Measurements from ENCODE around the gene SPINK2. TPM values are rescaled to one million over a fixed set of nuclear protein-coding genes. Genes with fewer than 3 reads are reported as not detected.

SPINK2 gene
- total RNA-seq, 1 experiment from 2014 or later, result not detected

DNA sequence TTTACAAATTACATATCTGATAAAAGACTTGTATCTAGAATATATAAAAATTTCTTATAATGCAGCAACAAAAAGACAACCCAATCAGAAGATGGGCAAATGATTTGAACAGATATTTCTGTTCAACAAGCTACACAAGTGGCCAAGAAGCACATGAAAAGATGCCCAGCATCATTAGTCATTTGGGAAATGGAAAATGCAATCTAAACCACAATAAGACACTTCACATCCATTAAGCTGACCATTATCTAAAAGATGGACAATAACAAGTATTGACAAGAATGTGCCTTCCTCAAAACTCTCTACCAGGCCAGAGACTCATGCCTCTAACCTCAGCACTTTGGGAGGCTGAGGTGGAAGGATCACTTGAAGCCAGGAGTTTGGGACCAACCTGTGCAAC lies 53.9 kb downstream of the SPINK2 start:
- ChIA-PET CTCF (no interaction called here), POLR2A (ENCODE audit: unreplicated experiment) (no interaction called here)
- Histone ChIP-seq H3F3A (ENCODE audit: low read length, unreplicated experiment) (no peaks in the 10 kb centered on the region), H3K9ac (ENCODE audit: low read length) (no peak overlapping the region), H3K4me3 (ENCODE audit: low read length) (no peak overlapping the region), H3K36me3 (ENCODE audit: low read depth, low read length) (no peaks in the 10 kb centered on the region), H3K9me3 (ENCODE audit: low read length) (no peaks in the 10 kb centered on the region), H2AFZ (ENCODE audit: low read length) (no peak overlapping the region), H3K27ac (ENCODE audit: low read length) (no peak overlapping the region), H3K27me3 (ENCODE audit: low read length) (no peaks in the 10 kb centered on the region), H3K4me1 (ENCODE audit: insufficient read depth, low read length) (no peaks in the 10 kb centered on the region), H4K20me1 (ENCODE audit: low read length) (no peaks in the 10 kb centered on the region), H3K4me2 (ENCODE audit: low read length) (no peak overlapping the region), H3K9me2 (replicated peaks; ENCODE audit: low read length) (no peaks in the 10 kb centered on the region), H3K79me2 (ENCODE audit: low read length) (no peaks in the 10 kb centered on the region)
- DNase-seq (no peak), ATAC-seq (no peak)
- intact Hi-C loops (cut with micrococcal nuclease), result no loop called here
- TF ChIP-seq EZH2 (IDR thresholded peaks at IDR 0.05; ENCODE audit: low read length, unreplicated experiment) (no peak), EZH2phosphoT487 (IDR thresholded peaks at IDR 0.05; ENCODE audit: borderline replicate concordance, low read length) (no peak)
- TF ChIP-seq, protein P1, sequence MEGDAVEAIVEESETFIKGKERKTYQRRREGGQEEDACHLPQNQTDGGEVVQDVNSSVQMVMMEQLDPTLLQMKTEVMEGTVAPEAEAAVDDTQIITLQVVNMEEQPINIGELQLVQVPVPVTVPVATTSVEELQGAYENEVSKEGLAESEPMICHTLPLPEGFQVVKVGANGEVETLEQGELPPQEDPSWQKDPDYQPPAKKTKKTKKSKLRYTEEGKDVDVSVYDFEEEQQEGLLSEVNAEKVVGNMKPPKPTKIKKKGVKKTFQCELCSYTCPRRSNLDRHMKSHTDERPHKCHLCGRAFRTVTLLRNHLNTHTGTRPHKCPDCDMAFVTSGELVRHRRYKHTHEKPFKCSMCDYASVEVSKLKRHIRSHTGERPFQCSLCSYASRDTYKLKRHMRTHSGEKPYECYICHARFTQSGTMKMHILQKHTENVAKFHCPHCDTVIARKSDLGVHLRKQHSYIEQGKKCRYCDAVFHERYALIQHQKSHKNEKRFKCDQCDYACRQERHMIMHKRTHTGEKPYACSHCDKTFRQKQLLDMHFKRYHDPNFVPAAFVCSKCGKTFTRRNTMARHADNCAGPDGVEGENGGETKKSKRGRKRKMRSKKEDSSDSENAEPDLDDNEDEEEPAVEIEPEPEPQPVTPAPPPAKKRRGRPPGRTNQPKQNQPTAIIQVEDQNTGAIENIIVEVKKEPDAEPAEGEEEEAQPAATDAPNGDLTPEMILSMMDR (conservative IDR thresholded peaks at IDR 0.05; ENCODE audit: low read depth, low read length), result no peak
- no TSS peak for BruUV-seq (replicated peaks)

DNA sequence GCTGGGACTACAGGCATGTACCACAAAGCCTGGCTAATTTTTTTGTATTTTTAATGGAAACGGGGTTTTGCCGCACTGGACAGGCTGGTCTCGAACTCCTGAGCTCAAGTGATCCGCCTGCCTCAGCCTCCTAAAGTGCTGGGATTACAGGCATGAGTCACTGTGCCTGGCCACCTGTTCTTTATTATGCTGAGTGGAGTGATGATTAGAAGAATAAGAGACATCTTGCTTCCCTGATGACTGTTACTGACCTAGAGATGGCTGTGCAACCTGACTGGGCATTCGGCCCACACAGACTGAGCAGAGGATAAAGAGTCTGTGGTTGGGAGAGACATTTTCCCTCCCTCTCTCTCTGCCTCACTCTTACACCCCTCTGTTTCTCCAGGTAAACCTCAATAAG lies 56.7 kb downstream of the SPINK2 start:
- H3K36me3 ChIP-seq (ENCODE audit: low read depth, low read length), result no peaks in the 10 kb centered on the region
- BruUV-seq (replicated peaks), result no TSS peak
- ChIA-PET CTCF (no interaction called here), POLR2A (ENCODE audit: unreplicated experiment) (no interaction called here)
- no peaks in the 10 kb centered on the region for H3K9me2 ChIP-seq (replicated peaks; ENCODE audit: low read length)
- H3K9ac ChIP-seq (ENCODE audit: low read length), result no peak overlapping the region
- no peaks in the 10 kb centered on the region for H3K4me1 ChIP-seq (ENCODE audit: insufficient read depth, low read length)
- H3K4me3 ChIP-seq (ENCODE audit: low read length), result no peak overlapping the region
- intact Hi-C loops (cut with micrococcal nuclease), result no loop called here
- H3F3A ChIP-seq (ENCODE audit: low read length, unreplicated experiment), result no peaks in the 10 kb centered on the region
- no peaks in the 10 kb centered on the region for H3K79me2 ChIP-seq (ENCODE audit: low read length)
- no peaks in the 10 kb centered on the region for H4K20me1 ChIP-seq (ENCODE audit: low read length)
- no peaks in the 10 kb centered on the region for H3K9me3 ChIP-seq (ENCODE audit: low read length)
- DNase-seq, result peak; percentile 27
- no peaks in the 10 kb centered on the region for H3K27me3 ChIP-seq (ENCODE audit: low read length)
- no peak overlapping the region for H2AFZ ChIP-seq (ENCODE audit: low read length)
- no peak overlapping the region for H3K4me2 ChIP-seq (ENCODE audit: low read length)
- no peak overlapping the region for H3K27ac ChIP-seq (ENCODE audit: low read length)
- no peak for TF ChIP-seq EZH2phosphoT487 (IDR thresholded peaks at IDR 0.05; ENCODE audit: borderline replicate concordance, low read length)
- TF ChIP-seq, protein P1 (conservative IDR thresholded peaks at IDR 0.05; ENCODE audit: low read depth, low read length), result no peak
- no peak for TF ChIP-seq EZH2 (IDR thresholded peaks at IDR 0.05; ENCODE audit: low read length, unreplicated experiment)
- ATAC-seq, result no peak

DNA sequence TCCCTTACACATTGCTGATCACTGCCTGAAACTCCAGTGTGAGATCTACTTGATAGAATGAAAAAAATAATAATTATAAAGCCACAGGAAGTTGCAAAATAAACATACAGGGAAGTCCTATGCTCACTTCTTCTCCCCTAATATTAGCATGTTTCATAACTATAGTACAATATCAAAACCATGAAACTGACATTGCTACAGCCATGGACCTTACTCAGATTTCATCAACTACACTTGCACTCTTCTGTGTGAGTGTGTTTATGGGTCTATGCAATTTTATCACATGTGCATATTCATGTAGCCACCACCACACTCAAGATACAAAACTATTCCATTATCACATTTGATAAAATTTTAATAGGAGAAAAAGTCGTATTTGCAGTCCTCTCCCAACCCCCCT lies 57.3 kb downstream of the SPINK2 start:
- BruUV-seq (replicated peaks), result no TSS peak
- H3K4me1 ChIP-seq (ENCODE audit: insufficient read depth, low read length), result no peaks in the 10 kb centered on the region
- TF ChIP-seq, protein P1 (conservative IDR thresholded peaks at IDR 0.05; ENCODE audit: low read depth, low read length), result no peak
- TF ChIP-seq EZH2phosphoT487 (IDR thresholded peaks at IDR 0.05; ENCODE audit: borderline replicate concordance, low read length) (no peak), EZH2 (IDR thresholded peaks at IDR 0.05; ENCODE audit: low read length, unreplicated experiment) (no peak)
- H3K9me3 ChIP-seq (ENCODE audit: low read length), result no peaks in the 10 kb centered on the region
- H3K79me2 ChIP-seq (ENCODE audit: low read length), result no peaks in the 10 kb centered on the region
- DNase-seq, result no peak
- no peaks in the 10 kb centered on the region for H3F3A ChIP-seq (ENCODE audit: low read length, unreplicated experiment)
- H2AFZ ChIP-seq (ENCODE audit: low read length), result no peak overlapping the region
- H3K9ac ChIP-seq (ENCODE audit: low read length), result no peak overlapping the region
- ChIA-PET CTCF (no interaction called here), POLR2A (ENCODE audit: unreplicated experiment) (no interaction called here)
- no peak overlapping the region for H3K4me3 ChIP-seq (ENCODE audit: low read length)
- no peak overlapping the region for H3K4me2 ChIP-seq (ENCODE audit: low read length)
- ATAC-seq, result no peak
- no peaks in the 10 kb centered on the region for H3K9me2 ChIP-seq (replicated peaks; ENCODE audit: low read length)
- no peaks in the 10 kb centered on the region for H4K20me1 ChIP-seq (ENCODE audit: low read length)
- no peaks in the 10 kb centered on the region for H3K27me3 ChIP-seq (ENCODE audit: low read length)
- intact Hi-C loops (cut with micrococcal nuclease), result no loop called here
- H3K27ac ChIP-seq (ENCODE audit: low read length), result no peak overlapping the region
- no peaks in the 10 kb centered on the region for H3K36me3 ChIP-seq (ENCODE audit: low read depth, low read length)
